Neural crest cell (in vitro differentiated cells): ENCODE results near the gene TRABD2B. TPM values are rescaled to one million over a fixed set of nuclear protein-coding genes. Genes with fewer than 3 reads are reported as not detected.
A peak's percentile ranks its signal among the peaks of the same experiment; 100 is the strongest.

Experiments
- DNase-seq: peaks from one replicate; pipeline ENCODE4 v3.0.0; 2021; ENCODE audit warnings: low read depth, mixed read lengths, low spot score
- H3K27ac Mint-ChIP-seq: one replicate; pipeline ENCODE4 v1.8.0; 2021; ENCODE audit warnings: mild to moderate bottlenecking, mixed read lengths; ENCODE audit not compliant: unreplicated experiment
- H3K27me3 Mint-ChIP-seq: 2 replicates; pipeline ENCODE4 v1.8.0; 2021; ENCODE audit warnings: low read depth, mild to moderate bottlenecking, mixed read lengths
- H3K36me3 Mint-ChIP-seq: 2 replicates; pipeline ENCODE4 v1.8.0; 2021; ENCODE audit warnings: low read depth, mild to moderate bottlenecking, mixed read lengths
- H3K4me1 Mint-ChIP-seq: 2 replicates; pipeline ENCODE4 v1.8.0; 2021; ENCODE audit warnings: mixed read lengths
- H3K4me3 Mint-ChIP-seq: one replicate; pipeline ENCODE4 v1.8.0; 2021; ENCODE audit warnings: mild to moderate bottlenecking, mixed read lengths
- H3K9me3 Mint-ChIP-seq: 2 replicates; pipeline ENCODE4 v1.8.0; 2021; ENCODE audit warnings: mixed read lengths
- total RNA-seq: library from RNA; stranded (reverse); gene quantifications from 2 replicates; pipeline ENCODE4 v1.2.1, GENCODE V29; 2021
- TF ChIP-seq, protein P1 (sequence below): fragments of 200-600 bp; sonication (generic); conservative IDR thresholded peaks from 2 replicates; pipeline ENCODE4 v1.5.0; 2021; ENCODE audit warnings: antibody characterized with exemption, mild to moderate bottlenecking

The TRABD2B gene
- total RNA-seq, 1 donor from 2014 or later, result 0.49 TPM

GRCh38 chr1:47755101-47755990 is 241.8 kb downstream of the TRABD2B start:
- peak; percentile 16 for DNase-seq

DNA sequence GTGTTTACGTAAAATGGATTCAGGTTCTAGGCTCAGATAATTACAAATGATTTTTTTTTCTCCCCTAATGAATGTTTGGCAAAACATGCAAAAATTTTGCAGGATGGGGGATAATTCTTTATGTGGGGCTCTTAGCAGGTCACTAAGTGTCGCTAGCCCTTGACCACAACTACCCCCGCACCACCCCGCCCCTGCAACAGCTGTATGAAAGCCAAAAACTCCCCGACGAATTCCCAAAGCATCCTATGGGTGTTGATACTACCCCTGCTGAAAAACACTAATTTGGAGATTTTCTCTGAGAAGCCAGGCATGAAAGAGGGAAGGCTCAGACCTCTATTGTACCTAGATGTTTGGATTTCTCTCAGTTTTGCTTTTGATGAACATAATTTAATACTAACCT is 243.0 kb downstream of the TRABD2B start:
- TF ChIP-seq, protein P1, sequence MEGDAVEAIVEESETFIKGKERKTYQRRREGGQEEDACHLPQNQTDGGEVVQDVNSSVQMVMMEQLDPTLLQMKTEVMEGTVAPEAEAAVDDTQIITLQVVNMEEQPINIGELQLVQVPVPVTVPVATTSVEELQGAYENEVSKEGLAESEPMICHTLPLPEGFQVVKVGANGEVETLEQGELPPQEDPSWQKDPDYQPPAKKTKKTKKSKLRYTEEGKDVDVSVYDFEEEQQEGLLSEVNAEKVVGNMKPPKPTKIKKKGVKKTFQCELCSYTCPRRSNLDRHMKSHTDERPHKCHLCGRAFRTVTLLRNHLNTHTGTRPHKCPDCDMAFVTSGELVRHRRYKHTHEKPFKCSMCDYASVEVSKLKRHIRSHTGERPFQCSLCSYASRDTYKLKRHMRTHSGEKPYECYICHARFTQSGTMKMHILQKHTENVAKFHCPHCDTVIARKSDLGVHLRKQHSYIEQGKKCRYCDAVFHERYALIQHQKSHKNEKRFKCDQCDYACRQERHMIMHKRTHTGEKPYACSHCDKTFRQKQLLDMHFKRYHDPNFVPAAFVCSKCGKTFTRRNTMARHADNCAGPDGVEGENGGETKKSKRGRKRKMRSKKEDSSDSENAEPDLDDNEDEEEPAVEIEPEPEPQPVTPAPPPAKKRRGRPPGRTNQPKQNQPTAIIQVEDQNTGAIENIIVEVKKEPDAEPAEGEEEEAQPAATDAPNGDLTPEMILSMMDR, result no peak
- DNase-seq, result no peak
- H3K36me3 Mint-ChIP-seq, result no peaks in the 10 kb centered on the region
- no peaks in the 10 kb centered on the region for H3K4me1 Mint-ChIP-seq
- H3K27me3 Mint-ChIP-seq, result no peaks in the 10 kb centered on the region
- H3K9me3 Mint-ChIP-seq, result no peaks in the 10 kb centered on the region
- H3K27ac Mint-ChIP-seq, result no peak overlapping the region
- H3K4me3 Mint-ChIP-seq, result no peak overlapping the region

More at GRCh38 chr1:47755101-47755990, 241.8 kb downstream of the TRABD2B start:
- Mint-ChIP-seq H3K4me1 (no peaks in the 10 kb centered on the region), H3K27me3 (no peaks in the 10 kb centered on the region), H3K27ac (no peak overlapping the region), H3K9me3 (no peaks in the 10 kb centered on the region), H3K4me3 (no peak overlapping the region), H3K36me3 (no peaks in the 10 kb centered on the region)
- TF ChIP-seq, protein P1, result peak; percentile 57

- H3K4me3 Mint-ChIP-seq, result no peak overlapping the region
- H3K36me3 Mint-ChIP-seq, result no peaks in the 10 kb centered on the region
- H3K9me3 Mint-ChIP-seq, result no peaks in the 10 kb centered on the region
- H3K27me3 Mint-ChIP-seq, result no peaks in the 10 kb centered on the region
- H3K27ac Mint-ChIP-seq, result no peak overlapping the region
- TF ChIP-seq, protein P1, result no peak
- H3K4me1 Mint-ChIP-seq, result no peaks in the 10 kb centered on the region
- no peak for DNase-seq
Observed at GRCh38 chr1:47753808-47754207, 243.4 kb downstream of the TRABD2B start.

DNA sequence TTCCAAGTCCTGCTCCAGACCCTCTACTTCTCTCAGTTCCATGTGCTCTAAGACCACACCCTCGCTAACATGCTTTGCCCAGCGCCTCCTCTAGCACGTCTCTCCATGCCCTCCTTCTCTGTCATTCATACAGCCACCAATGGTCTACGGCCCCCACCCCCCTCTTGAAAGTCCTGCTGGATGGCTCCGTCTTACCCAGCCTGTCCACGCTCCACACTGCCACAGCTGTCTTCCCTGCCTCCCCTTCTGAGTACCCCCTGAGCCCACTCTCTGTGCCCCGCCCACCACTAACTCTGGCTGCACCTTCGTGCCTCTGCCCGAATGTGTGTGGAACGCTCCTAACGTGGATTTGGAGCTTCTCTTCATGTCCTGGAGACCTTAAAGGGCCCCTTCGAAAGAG is 244.6 kb downstream of the TRABD2B start:
- no peak overlapping the region for H3K4me3 Mint-ChIP-seq
- no peaks in the 10 kb centered on the region for H3K27me3 Mint-ChIP-seq
- TF ChIP-seq, protein P1, result no peak
- H3K27ac Mint-ChIP-seq, result no peak overlapping the region
- no peak for DNase-seq
- H3K36me3 Mint-ChIP-seq, result no peaks in the 10 kb centered on the region
- no peaks in the 10 kb centered on the region for H3K4me1 Mint-ChIP-seq
- no peaks in the 10 kb centered on the region for H3K9me3 Mint-ChIP-seq

GRCh38 chr1:47751996-47752451 is 245.2 kb downstream of the TRABD2B start:
- Mint-ChIP-seq H3K27me3 (no peaks in the 10 kb centered on the region), H3K4me3 (no peak overlapping the region), H3K36me3 (no peaks in the 10 kb centered on the region), H3K27ac (no peak overlapping the region), H3K9me3 (no peaks in the 10 kb centered on the region), H3K4me1 (no peaks in the 10 kb centered on the region)
- DNase-seq, result no peak
- TF ChIP-seq, protein P1, result no peak
